Hippocampal formation (tissue), 2 donors: ENCODE measurements around the gene PITX1.

ENCODE experiments used
- DNase-seq, 2 donors: peaks; one replicate each; lab custom pipeline; 2025; lab: John Stamatoyannopoulos, UW

PITX1 gene

GRCh38 chr5:135062216-135063055 lies 28.4 kb upstream of the PITX1 start:
- no peak for DNase-seq

DNA sequence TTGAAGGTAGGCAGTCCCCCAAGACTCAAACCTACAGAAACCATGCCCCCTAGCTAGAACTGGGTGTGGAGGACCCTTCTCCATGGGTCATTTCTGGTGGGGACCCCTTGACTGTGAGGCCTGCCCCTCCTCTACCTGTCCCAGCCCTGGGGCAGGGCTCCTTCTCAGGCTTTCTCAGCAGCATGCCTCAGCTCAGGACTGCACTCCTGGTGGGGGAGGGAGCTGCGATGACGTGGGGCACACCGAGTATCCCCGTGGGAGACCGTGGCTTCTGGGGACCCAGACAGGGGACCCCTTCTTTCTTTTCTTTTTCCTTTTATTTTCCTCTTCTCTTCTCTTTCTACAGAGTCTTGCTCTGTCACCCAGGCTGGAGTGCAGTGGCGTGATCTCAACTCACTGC lies 27.0 kb upstream of the PITX1 start:
- DNase-seq = no peak

GRCh38 chr5:135060021-135060420 lies 26.0 kb upstream of the PITX1 start:
- no peak for DNase-seq

DNA sequence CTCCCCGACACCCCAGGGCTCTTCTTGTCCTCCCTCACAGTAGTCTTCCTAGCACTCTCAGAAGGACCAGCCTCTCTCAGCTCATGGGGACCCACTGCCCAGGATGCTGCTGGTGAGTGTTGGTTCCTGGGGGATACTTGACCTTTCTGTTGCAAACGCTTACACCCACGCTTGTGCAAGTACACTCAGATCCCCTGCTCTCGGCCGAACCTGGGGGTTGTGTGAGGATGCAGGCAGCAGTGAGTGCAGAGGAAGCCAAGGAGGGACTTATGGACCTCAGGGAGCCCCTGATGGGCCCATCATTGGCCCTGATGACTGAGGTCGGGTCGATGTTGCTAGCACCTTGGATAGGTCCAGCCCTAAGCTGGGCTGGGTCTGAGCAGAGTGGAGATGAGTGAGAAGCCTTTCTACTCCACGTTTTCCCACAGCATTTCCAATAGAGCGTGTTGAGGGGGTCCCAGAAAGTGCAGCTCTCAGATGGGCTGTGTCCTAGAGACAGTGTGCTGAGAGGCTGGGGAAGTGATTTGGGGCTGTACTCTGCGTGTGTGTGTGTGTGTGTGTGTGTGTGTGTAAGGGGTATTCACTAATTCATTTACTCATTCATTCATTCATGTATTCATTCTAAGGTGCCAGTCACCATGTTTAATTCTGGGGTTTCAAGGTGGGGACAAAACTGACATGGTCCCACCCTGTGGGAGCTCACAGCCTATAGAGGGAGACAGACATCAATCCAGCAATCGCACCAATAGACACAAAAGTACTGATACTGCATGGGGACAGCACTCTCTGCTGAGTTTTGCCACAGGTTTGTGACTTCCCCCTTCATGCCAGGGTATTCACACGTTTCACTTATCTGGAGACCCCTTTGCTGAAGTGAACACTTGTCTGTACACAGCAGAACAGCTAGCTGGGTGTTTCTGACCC lies 25.2 kb upstream of the PITX1 start:
- no peak for DNase-seq

GRCh38 chr5:135058331-135058732 lies 24.3 kb upstream of the PITX1 start:
- DNase-seq = no peak

GRCh38 chr5:135057233-135057632 lies 23.2 kb upstream of the PITX1 start:
- DNase-seq = no peak

- DNase-seq = no peak
Measured at GRCh38 chr5:135056316-135057030, 22.4 kb upstream of the PITX1 start.

- DNase-seq = no peak
Measured at GRCh38 chr5:135055396-135055795, 21.4 kb upstream of the PITX1 start.

- DNase-seq = no peak
Measured at GRCh38 chr5:135054546-135054945, 20.5 kb upstream of the PITX1 start.

GRCh38 chr5:135053989-135054388 lies 20.0 kb upstream of the PITX1 start:
- DNase-seq = no peak

GRCh38 chr5:135053278-135053677 lies 19.2 kb upstream of the PITX1 start:
- no peak for DNase-seq

GRCh38 chr5:135052511-135053145 lies 18.6 kb upstream of the PITX1 start:
- no peak for DNase-seq

DNA sequence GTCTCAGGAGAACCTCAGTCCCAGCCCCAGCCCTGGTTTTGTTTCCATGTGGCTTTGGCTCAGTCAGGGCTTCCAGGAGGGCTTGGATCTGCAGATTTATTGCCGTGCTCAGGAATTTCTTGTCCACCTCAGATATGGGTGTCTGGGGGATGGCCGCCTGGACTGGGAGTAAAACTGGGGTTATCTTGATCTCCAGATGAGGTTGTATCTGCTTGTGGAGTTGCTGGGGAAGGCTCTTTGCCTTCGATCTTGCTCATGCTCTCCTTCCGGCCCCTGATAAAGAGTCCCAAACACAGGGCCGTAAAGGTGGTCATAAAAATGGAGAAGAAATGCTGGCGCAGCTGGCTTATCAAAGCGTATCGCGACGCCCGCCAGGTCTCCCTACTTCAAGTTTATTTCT lies 17.8 kb upstream of the PITX1 start:
- DNase-seq = no peak

GRCh38 chr5:135051399-135051798 lies 17.4 kb upstream of the PITX1 start:
- no peak for DNase-seq

DNA sequence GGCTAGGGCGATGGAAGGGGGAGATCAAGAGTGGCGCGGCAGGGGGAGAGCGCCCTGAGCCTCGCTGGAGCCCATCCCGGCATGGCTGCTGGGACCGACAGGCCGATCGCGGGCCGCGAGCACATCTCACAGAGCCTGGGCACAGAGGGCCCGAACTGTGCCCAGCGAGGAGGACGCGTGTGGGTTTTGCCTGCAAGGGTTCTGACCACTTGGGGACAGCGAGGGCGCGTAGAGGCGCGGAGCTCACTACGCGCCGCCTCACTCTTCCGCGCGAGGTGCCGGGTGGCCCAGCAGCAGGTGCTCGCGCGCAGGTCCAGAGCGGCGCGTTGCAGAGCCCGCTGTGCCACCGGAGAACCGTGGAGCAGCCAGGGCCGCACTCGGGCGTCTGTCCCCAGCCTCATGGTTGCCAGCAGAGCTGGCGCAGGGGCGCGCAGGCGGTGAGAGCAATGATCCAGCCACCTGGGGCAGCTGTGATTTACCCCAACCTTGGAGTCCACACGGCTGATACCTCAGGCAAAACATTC lies 16.3 kb upstream of the PITX1 start:
- no peak for DNase-seq

DNA sequence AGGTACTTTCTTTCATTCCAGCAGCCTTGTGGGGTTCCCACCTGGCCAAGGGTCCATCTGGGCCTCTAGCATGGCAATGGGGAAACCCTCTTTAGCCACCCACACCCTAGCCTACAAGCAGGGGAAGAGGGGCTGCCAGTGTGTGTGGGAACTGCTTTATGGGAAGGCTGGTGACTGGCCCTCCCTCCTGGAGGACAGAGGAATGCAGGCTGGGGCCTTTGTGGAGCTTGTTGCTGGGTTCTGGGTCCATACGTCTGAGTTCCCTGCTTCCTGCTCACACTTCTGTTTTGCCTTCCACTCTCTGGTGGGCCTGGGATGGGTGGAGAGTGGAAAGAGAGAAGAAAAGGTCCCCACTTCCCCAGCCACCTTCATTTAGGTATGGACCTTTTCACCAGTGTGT lies 14.9 kb upstream of the PITX1 start:
- no peak for DNase-seq

GRCh38 chr5:135048286-135048685 lies 14.3 kb upstream of the PITX1 start:
- DNase-seq = no peak

GRCh38 chr5:135047347-135047695 lies 13.3 kb upstream of the PITX1 start:
- no peak for DNase-seq

DNA sequence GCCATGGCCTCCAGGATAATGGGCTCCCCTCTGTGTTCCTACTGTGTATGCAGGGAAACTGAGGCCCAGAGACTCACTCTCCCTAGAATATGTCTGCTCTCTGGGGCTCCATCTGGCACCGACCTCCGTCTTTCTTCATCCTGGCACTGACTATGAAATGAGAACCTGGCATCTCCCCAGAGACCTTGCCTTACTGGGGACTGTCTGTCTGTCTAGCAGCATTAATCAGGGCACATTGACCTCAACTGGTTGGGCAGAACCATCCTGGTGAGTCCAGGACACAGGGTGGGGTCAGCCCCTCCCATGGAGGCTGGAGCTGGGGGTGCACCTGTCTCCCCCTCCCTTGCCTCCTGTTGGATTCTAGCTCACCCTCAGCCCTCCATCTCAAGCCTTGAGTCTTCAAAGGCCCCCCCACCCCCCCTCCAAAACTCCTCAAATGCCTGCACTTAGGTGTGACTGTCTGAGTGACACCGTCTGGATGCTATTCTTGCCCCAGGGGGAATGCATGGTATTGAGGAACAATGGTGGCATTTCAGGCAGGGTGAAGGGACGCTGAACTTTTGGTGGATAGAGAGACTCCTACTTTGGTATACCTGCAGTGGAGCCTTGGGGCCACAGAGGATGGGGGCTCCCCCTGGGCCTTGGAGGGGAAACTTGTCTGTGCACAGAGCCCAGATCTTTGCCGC lies 12.8 kb upstream of the PITX1 start:
- DNase-seq = no peak

GRCh38 chr5:135045488-135045887 lies 11.5 kb upstream of the PITX1 start:
- DNase-seq = no peak

- no peak for DNase-seq
Measured at GRCh38 chr5:135042595-135042994, 8.6 kb upstream of the PITX1 start.
